ENCODE measurements around the gene PRRG3.

- TF ChIP-seq CTCF (IDR thresholded peaks at IDR 0.05) (no peak), POLR2A (IDR thresholded peaks at IDR 0.05) (no peak), POLR2AphosphoS5 (IDR thresholded peaks at IDR 0.05) (no peak)
These were observed 50.4 kb downstream of the PRRG3 start for GRCh38 chrX:151745651-151746050.

All from breast epithelium (tissue), 3 donors.